Measurements from ENCODE around the gene ODAD4.
A peak's percentile ranks its signal among the peaks of the same experiment; 100 is the strongest.

ODAD4 gene

DNA sequence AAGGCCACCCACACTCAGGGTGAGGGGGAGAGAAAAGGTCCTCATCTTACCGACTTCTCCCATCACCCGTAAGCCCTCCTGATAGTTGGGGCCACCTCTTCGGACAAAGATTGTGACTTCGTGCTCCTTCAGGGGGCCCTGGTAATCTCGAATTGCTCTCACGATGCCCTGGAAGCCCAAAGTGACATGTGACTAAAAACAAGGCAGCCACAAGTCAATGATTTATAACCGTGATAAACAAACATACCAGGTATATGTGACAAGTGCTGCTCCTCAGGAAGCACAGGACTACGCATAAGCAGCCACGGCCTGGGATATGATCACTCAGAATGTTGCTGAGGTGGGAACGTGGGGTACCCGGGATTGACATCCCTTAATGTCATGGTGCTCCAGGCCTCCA is 28.8 kb upstream of the ODAD4 start:
- peaks cover 47% of the 10 kb centered on the region for H3K36me3 ChIP-seq (ENCODE audit: insufficient read depth, low read length)
- no peak overlapping the region for H3K4me3 ChIP-seq (ENCODE audit: low read depth, low read length)
- no peak overlapping the region for H2AFZ ChIP-seq (ENCODE audit: low read length, unreplicated experiment)
- H3K27me3 ChIP-seq (ENCODE audit: insufficient read depth, low read length) = no peaks in the 10 kb centered on the region
- peaks cover 5% of the 10 kb centered on the region for H3K4me1 ChIP-seq (ENCODE audit: control insufficient read depth, insufficient read depth, low read length, unreplicated experiment)
- H3K27ac ChIP-seq (ENCODE audit: low read depth, low read length) = no peak overlapping the region
- H3K79me2 ChIP-seq (ENCODE audit: control insufficient read depth, insufficient read depth, low read length, unreplicated experiment) = peaks cover 5% of the 10 kb centered on the region

- Histone ChIP-seq H3K36me3 (ENCODE audit: insufficient read depth, low read length) (peaks cover 54% of the 10 kb centered on the region), H3K27me3 (ENCODE audit: insufficient read depth, low read length) (no peaks in the 10 kb centered on the region), H3K79me2 (ENCODE audit: control insufficient read depth, insufficient read depth, low read length, unreplicated experiment) (peaks cover 16% of the 10 kb centered on the region), H3K4me3 (ENCODE audit: low read depth, low read length) (no peak overlapping the region), H2AFZ (ENCODE audit: low read length, unreplicated experiment) (no peak overlapping the region), H3K27ac (ENCODE audit: low read depth, low read length) (no peak overlapping the region), H3K4me1 (ENCODE audit: control insufficient read depth, insufficient read depth, low read length, unreplicated experiment) (peaks cover 30% of the 10 kb centered on the region)
Measured at GRCh38 chr17:41904242-41904841, 26.1 kb upstream of the ODAD4 start.

- no peak overlapping the region for H3K4me3 ChIP-seq (ENCODE audit: low read depth, low read length)
- no peak overlapping the region for H3K27ac ChIP-seq (ENCODE audit: low read depth, low read length)
- no peak overlapping the region for H2AFZ ChIP-seq (ENCODE audit: low read length, unreplicated experiment)
- H3K79me2 ChIP-seq (ENCODE audit: control insufficient read depth, insufficient read depth, low read length, unreplicated experiment) = peaks cover 16% of the 10 kb centered on the region
- peaks cover 57% of the 10 kb centered on the region for H3K36me3 ChIP-seq (ENCODE audit: insufficient read depth, low read length)
- no peaks in the 10 kb centered on the region for H3K27me3 ChIP-seq (ENCODE audit: insufficient read depth, low read length)
- peaks cover 36% of the 10 kb centered on the region for H3K4me1 ChIP-seq (ENCODE audit: control insufficient read depth, insufficient read depth, low read length, unreplicated experiment)
Measured at GRCh38 chr17:41905172-41905571, 25.2 kb upstream of the ODAD4 start.

GRCh38 chr17:41906465-41907184 is 23.8 kb upstream of the ODAD4 start:
- Histone ChIP-seq H2AFZ (ENCODE audit: low read length, unreplicated experiment) (no peak overlapping the region), H3K36me3 (ENCODE audit: insufficient read depth, low read length) (peaks cover 53% of the 10 kb centered on the region), H3K4me1 (ENCODE audit: control insufficient read depth, insufficient read depth, low read length, unreplicated experiment) (peaks cover 48% of the 10 kb centered on the region), H3K4me3 (ENCODE audit: low read depth, low read length) (no peak overlapping the region), H3K27me3 (ENCODE audit: insufficient read depth, low read length) (no peaks in the 10 kb centered on the region), H3K79me2 (ENCODE audit: control insufficient read depth, insufficient read depth, low read length, unreplicated experiment) (peaks cover 16% of the 10 kb centered on the region), H3K27ac (ENCODE audit: low read depth, low read length) (peak overlapping the region; percentile 94)

GRCh38 chr17:41907185-41907556 is 23.2 kb upstream of the ODAD4 start:
- Histone ChIP-seq H3K79me2 (ENCODE audit: control insufficient read depth, insufficient read depth, low read length, unreplicated experiment) (peaks cover 18% of the 10 kb centered on the region), H3K27me3 (ENCODE audit: insufficient read depth, low read length) (no peaks in the 10 kb centered on the region), H3K4me3 (ENCODE audit: low read depth, low read length) (no peak overlapping the region; the same call in 1 of the 2 replicates), H2AFZ (ENCODE audit: low read length, unreplicated experiment) (no peak overlapping the region), H3K27ac (ENCODE audit: low read depth, low read length) (peak overlapping the region; percentile 94), H3K36me3 (ENCODE audit: insufficient read depth, low read length) (peaks cover 52% of the 10 kb centered on the region), H3K4me1 (ENCODE audit: control insufficient read depth, insufficient read depth, low read length, unreplicated experiment) (peaks cover 54% of the 10 kb centered on the region)

- Histone ChIP-seq H3K36me3 (ENCODE audit: insufficient read depth, low read length) (peaks cover 52% of the 10 kb centered on the region), H2AFZ (ENCODE audit: low read length, unreplicated experiment) (no peak overlapping the region), H3K4me3 (ENCODE audit: low read depth, low read length) (no peak overlapping the region; the same call in 1 of the 2 replicates), H3K79me2 (ENCODE audit: control insufficient read depth, insufficient read depth, low read length, unreplicated experiment) (peaks cover 26% of the 10 kb centered on the region), H3K27me3 (ENCODE audit: insufficient read depth, low read length) (no peaks in the 10 kb centered on the region), H3K27ac (ENCODE audit: low read depth, low read length) (peak overlapping the region; percentile 94), H3K4me1 (ENCODE audit: control insufficient read depth, insufficient read depth, low read length, unreplicated experiment) (peaks cover 61% of the 10 kb centered on the region)
Measured at GRCh38 chr17:41907633-41908539, 22.5 kb upstream of the ODAD4 start.

- peak overlapping the region; percentile 94 for H3K27ac ChIP-seq (ENCODE audit: low read depth, low read length)
- H3K36me3 ChIP-seq (ENCODE audit: insufficient read depth, low read length) = peaks cover 47% of the 10 kb centered on the region
- no peak overlapping the region for H3K4me3 ChIP-seq (ENCODE audit: low read depth, low read length)
- H3K4me1 ChIP-seq (ENCODE audit: control insufficient read depth, insufficient read depth, low read length, unreplicated experiment) = peaks cover 73% of the 10 kb centered on the region
- H3K27me3 ChIP-seq (ENCODE audit: insufficient read depth, low read length) = no peaks in the 10 kb centered on the region
- peaks cover 38% of the 10 kb centered on the region for H3K79me2 ChIP-seq (ENCODE audit: control insufficient read depth, insufficient read depth, low read length, unreplicated experiment)
- H2AFZ ChIP-seq (ENCODE audit: low read length, unreplicated experiment) = no peak overlapping the region
Measured at GRCh38 chr17:41909088-41909487, 21.3 kb upstream of the ODAD4 start.

GRCh38 chr17:41910701-41911391 is 19.6 kb upstream of the ODAD4 start:
- Histone ChIP-seq H2AFZ (ENCODE audit: low read length, unreplicated experiment) (no peak overlapping the region), H3K27me3 (ENCODE audit: insufficient read depth, low read length) (no peaks in the 10 kb centered on the region), H3K79me2 (ENCODE audit: control insufficient read depth, insufficient read depth, low read length, unreplicated experiment) (peaks cover 55% of the 10 kb centered on the region), H3K4me1 (ENCODE audit: control insufficient read depth, insufficient read depth, low read length, unreplicated experiment) (peaks cover 91% of the 10 kb centered on the region), H3K4me3 (ENCODE audit: low read depth, low read length) (no peak overlapping the region), H3K36me3 (ENCODE audit: insufficient read depth, low read length) (peaks cover 31% of the 10 kb centered on the region), H3K27ac (ENCODE audit: low read depth, low read length) (peak overlapping the region; percentile 90)

GRCh38 chr17:41912925-41913324 is 17.5 kb upstream of the ODAD4 start:
- no peaks in the 10 kb centered on the region for H3K27me3 ChIP-seq (ENCODE audit: insufficient read depth, low read length)
- H3K79me2 ChIP-seq (ENCODE audit: control insufficient read depth, insufficient read depth, low read length, unreplicated experiment) = peaks cover 64% of the 10 kb centered on the region
- H3K36me3 ChIP-seq (ENCODE audit: insufficient read depth, low read length) = peaks cover 17% of the 10 kb centered on the region; the same call in 1 of the 2 replicates
- H3K4me1 ChIP-seq (ENCODE audit: control insufficient read depth, insufficient read depth, low read length, unreplicated experiment) = peaks cover 88% of the 10 kb centered on the region
- H3K27ac ChIP-seq (ENCODE audit: low read depth, low read length) = peak overlapping the region; percentile 90
- no peak overlapping the region for H2AFZ ChIP-seq (ENCODE audit: low read length, unreplicated experiment)
- no peak overlapping the region for H3K4me3 ChIP-seq (ENCODE audit: low read depth, low read length)

- Histone ChIP-seq H3K27me3 (ENCODE audit: insufficient read depth, low read length) (no peaks in the 10 kb centered on the region), H2AFZ (ENCODE audit: low read length, unreplicated experiment) (no peak overlapping the region), H3K4me1 (ENCODE audit: control insufficient read depth, insufficient read depth, low read length, unreplicated experiment) (peaks cover 80% of the 10 kb centered on the region), H3K36me3 (ENCODE audit: insufficient read depth, low read length) (peaks cover 14% of the 10 kb centered on the region; the same call in 1 of the 2 replicates), H3K27ac (ENCODE audit: low read depth, low read length) (peak overlapping the region; percentile 63), H3K4me3 (ENCODE audit: low read depth, low read length) (peak overlapping the region; percentile 35; the same call in 1 of the 2 replicates), H3K79me2 (ENCODE audit: control insufficient read depth, insufficient read depth, low read length, unreplicated experiment) (peaks cover 69% of the 10 kb centered on the region)
Measured at GRCh38 chr17:41913798-41914197, 16.6 kb upstream of the ODAD4 start.

Data from ACC112 (cell line).